Gastroesophageal sphincter (tissue), 4 donors: ENCODE data around the gene CES3. TPM values are rescaled to one million over a fixed set of nuclear protein-coding genes. Genes with fewer than 3 reads are reported as not detected.
A peak's percentile ranks its signal among the peaks of the same experiment; 100 is the strongest.

Experiments used
- ATAC-seq: fragments of 150-250 bp; one replicate; pipeline ENCODE4 v1.9.1; 2016; ENCODE audit warnings: mild to moderate bottlenecking, moderate library complexity
- H3K27ac ChIP-seq, 4 donors: fragments of 200-600 bp; sonication (generic) in 3 of 4; 1 replicate in 3 of 4; 2 replicates in 1 of 4; pipeline ENCODE4 v1.5.1; 2016 to 2019
- H3K27me3 ChIP-seq: fragments of 200-600 bp; sonication (generic); one replicate; pipeline ENCODE4 v1.5.1; 2019
- H3K36me3 ChIP-seq, 2 donors: fragments of 200-600 bp; sonication (generic); one replicate each; pipeline ENCODE4 v1.5.1; 2019; ENCODE audit warnings: control low read depth in 1 of 2
- H3K4me1 ChIP-seq, 3 donors: fragments of 200-600 bp; sonication (generic); 1 replicate in 2 of 3; 2 replicates in 1 of 3; pipeline ENCODE4 v1.5.1; 2016 to 2019; ENCODE audit warnings: control low read depth in 2 of 3
- H3K4me3 ChIP-seq, 2 donors: fragments of 200-600 bp; sonication (generic); one replicate each; pipeline ENCODE4 v1.5.1; 2019; ENCODE audit warnings: mild to moderate bottlenecking in 1 of 2, moderate library complexity in 1 of 2
- H3K9me3 ChIP-seq, 3 donors: fragments of 200-600 bp; sonication (generic); one replicate each; pipeline ENCODE4 v1.5.1; 2017 to 2019; ENCODE audit warnings: control low read depth in 2 of 3
- CTCF ChIP-seq, 4 experiments: fragments of 200-600 bp in 2 of 4; fragments of 450-650 bp in 2 of 4; sonication (generic) in 1 of 4; IDR thresholded peaks; one replicate each; pipeline ENCODE4 v1.5.1; 2017 to 2019; ENCODE audit warnings: antibody characterized with exemption in 4 of 4, mild to moderate bottlenecking in 2 of 4, moderate library complexity in 2 of 4
- EP300 ChIP-seq: sonication (generic); formaldehyde crosslinking; IDR thresholded peaks from one replicate; pipeline ENCODE4 v1.6.1; 2017; ENCODE audit warnings: antibody characterized with exemption, mild to moderate bottlenecking
- POLR2A ChIP-seq, 2 donors: fragments of 450-650 bp; IDR thresholded peaks; one replicate each; pipeline ENCODE4 v1.6.1; 2017; ENCODE audit warnings: antibody characterized with exemption in 2 of 2, mild to moderate bottlenecking in 2 of 2, moderate library complexity in 1 of 2
- POLR2AphosphoS5 ChIP-seq: sonication (generic); formaldehyde crosslinking; IDR thresholded peaks from one replicate; pipeline ENCODE4 v1.6.1; 2017; ENCODE audit warnings: antibody characterized with exemption
- WGBS, 2 donors: methylation state at CpG; one replicate each; pipeline ENCODE4 v1.1.5; 2018; ENCODE audit warnings: low coverage in 1 of 2; 5-methylcytosine and 5-hydroxymethylcytosine counted together
- total RNA-seq, 4 donors: library from RNA; depleted of rRNA; stranded (reverse); fragments of >200 nt; gene quantifications; one replicate each; pipeline ENCODE4 v1.1.0, GENCODE V29; 2016

Gene CES3
- total RNA-seq, 4 donors from 2014 or later = 0.13 to 0.49 (median 0.39) TPM; not detected in 1

GRCh38 chr16:66926961-66927436, 34.1 kb upstream of the CES3 start:
- no peak for ATAC-seq
- WGBS, 2 donors = 56% methylated on average over 1 of the region's 3 CpGs; no CpG with 5 or more reads in 1 of the 2 donors

GRCh38 chr16:66927918-66928649, 33.0 kb upstream of the CES3 start:
- no peaks in the 10 kb centered on the region for H3K9me3 ChIP-seq
- no peak overlapping the region for H3K4me3 ChIP-seq
- ATAC-seq = no peak
- peaks cover 0 to 18% of the 10 kb centered on the region in 2 donors for H3K36me3 ChIP-seq
- H3K4me1 ChIP-seq = peaks cover under 1 to 72% (median 27%) of the 10 kb centered on the region in 3 donors
- peak overlapping the region in 3 of 4 donors; percentile 12 to 96 (median 92) for H3K27ac ChIP-seq
- peaks cover 3% of the 10 kb centered on the region for H3K27me3 ChIP-seq
- 80 to 86% methylated on average over 3 of the region's 8 CpGs for WGBS, 2 donors
- TF ChIP-seq POLR2AphosphoS5 (no peak), POLR2A (IDR thresholded peaks at IDR 0.05) (no peak), EP300 (no peak), CTCF (IDR thresholded peaks at IDR 0.05) (no peak)

More at GRCh38 chr16:66926961-66927436, 34.1 kb upstream of the CES3 start:
- TF ChIP-seq CTCF (IDR thresholded peaks at IDR 0.05) = no peak
- peaks cover 0 to 10% of the 10 kb centered on the region in 2 donors for H3K36me3 ChIP-seq
- peaks cover 3% of the 10 kb centered on the region for H3K27me3 ChIP-seq
- H3K4me1 ChIP-seq = peaks cover 0 to 72% (median 24%) of the 10 kb centered on the region in 3 donors
- H3K27ac ChIP-seq = peak overlapping the region; percentile 87 to 96 (median 93)
- H3K9me3 ChIP-seq = no peaks in the 10 kb centered on the region
- no peak overlapping the region for H3K4me3 ChIP-seq

GRCh38 chr16:66928702-66929388, 32.2 kb upstream of the CES3 start:
- H3K4me3 ChIP-seq = no peak overlapping the region
- H3K27ac ChIP-seq = peak overlapping the region in 2 of 4 donors; percentile 12 to 92
- TF ChIP-seq POLR2A (IDR thresholded peaks at IDR 0.05) (no peak), CTCF (IDR thresholded peaks at IDR 0.05) (peak in 3 of 4 experiments; percentile 10 to 51 (median 27))
- peaks cover 0 to 18% of the 10 kb centered on the region in 2 donors for H3K36me3 ChIP-seq
- WGBS, 2 donors = 40 to 64% methylated on average over 4 to 6 of the region's 10 CpGs
- H3K27me3 ChIP-seq = no peaks in the 10 kb centered on the region
- ATAC-seq = no peak
- peaks cover 5 to 70% (median 25%) of the 10 kb centered on the region in 3 donors for H3K4me1 ChIP-seq
- H3K9me3 ChIP-seq = no peaks in the 10 kb centered on the region

GRCh38 chr16:66930189-66930588, 30.9 kb upstream of the CES3 start:
- H3K36me3 ChIP-seq = peaks cover 0 to 18% of the 10 kb centered on the region in 2 donors
- H3K4me3 ChIP-seq = no peak overlapping the region
- H3K27ac ChIP-seq = no peak overlapping the region
- TF ChIP-seq CTCF (IDR thresholded peaks at IDR 0.05) (no peak), POLR2A (IDR thresholded peaks at IDR 0.05) (no peak), EP300 (no peak), POLR2AphosphoS5 (no peak)
- no peaks in the 10 kb centered on the region for H3K9me3 ChIP-seq
- 100% methylated on average over 1 to 2 of the region's 4 CpGs for WGBS, 2 donors
- H3K27me3 ChIP-seq = no peaks in the 10 kb centered on the region
- no peak for ATAC-seq
- H3K4me1 ChIP-seq = peaks cover 5 to 60% (median 24%) of the 10 kb centered on the region in 3 donors
